ENCODE data around the gene LY6G5C. TPM values are rescaled to one million over a fixed set of nuclear protein-coding genes. Genes with fewer than 3 reads are reported as not detected.

The LY6G5C gene
- total RNA-seq, 2 donors from 2014 or later = not detected

- no peaks in the 10 kb centered on the region for H3K27me3 ChIP-seq (replicated peaks; ENCODE audit: insufficient read depth)
- H3K36me3 ChIP-seq = peaks cover 91% of the 10 kb centered on the region
- TF ChIP-seq, protein P1, sequence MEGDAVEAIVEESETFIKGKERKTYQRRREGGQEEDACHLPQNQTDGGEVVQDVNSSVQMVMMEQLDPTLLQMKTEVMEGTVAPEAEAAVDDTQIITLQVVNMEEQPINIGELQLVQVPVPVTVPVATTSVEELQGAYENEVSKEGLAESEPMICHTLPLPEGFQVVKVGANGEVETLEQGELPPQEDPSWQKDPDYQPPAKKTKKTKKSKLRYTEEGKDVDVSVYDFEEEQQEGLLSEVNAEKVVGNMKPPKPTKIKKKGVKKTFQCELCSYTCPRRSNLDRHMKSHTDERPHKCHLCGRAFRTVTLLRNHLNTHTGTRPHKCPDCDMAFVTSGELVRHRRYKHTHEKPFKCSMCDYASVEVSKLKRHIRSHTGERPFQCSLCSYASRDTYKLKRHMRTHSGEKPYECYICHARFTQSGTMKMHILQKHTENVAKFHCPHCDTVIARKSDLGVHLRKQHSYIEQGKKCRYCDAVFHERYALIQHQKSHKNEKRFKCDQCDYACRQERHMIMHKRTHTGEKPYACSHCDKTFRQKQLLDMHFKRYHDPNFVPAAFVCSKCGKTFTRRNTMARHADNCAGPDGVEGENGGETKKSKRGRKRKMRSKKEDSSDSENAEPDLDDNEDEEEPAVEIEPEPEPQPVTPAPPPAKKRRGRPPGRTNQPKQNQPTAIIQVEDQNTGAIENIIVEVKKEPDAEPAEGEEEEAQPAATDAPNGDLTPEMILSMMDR (IDR thresholded peaks at IDR 0.05) = no peak
Measured at GRCh38 chr6:31627690-31628287, 53.1 kb downstream of the LY6G5C start.

GRCh38 chr6:31626952-31627351, 53.9 kb downstream of the LY6G5C start:
- TF ChIP-seq, protein P1 (IDR thresholded peaks at IDR 0.05) = no peak
- Histone ChIP-seq H3K27me3 (replicated peaks; ENCODE audit: insufficient read depth) (no peaks in the 10 kb centered on the region), H3K9me3 (no peaks in the 10 kb centered on the region), H3K4me1 (ENCODE audit: control insufficient read depth in 1 of 2, low read depth in 2 of 2) (peaks cover 2 to 10% of the 10 kb centered on the region in 2 donors), H3K27ac (no peak overlapping the region), H3K36me3 (peaks cover 84% of the 10 kb centered on the region), H3K4me3 (no peak overlapping the region)
- no peak for ATAC-seq (ENCODE audit: insufficient number of reproducible peaks, low FRiP score, low read depth)
- no peak for DNase-seq (ENCODE audit: low spot score)

More at GRCh38 chr6:31627690-31628287, 53.1 kb downstream of the LY6G5C start:
- H3K4me1 ChIP-seq (ENCODE audit: control insufficient read depth in 1 of 2, low read depth in 2 of 2) = peaks cover 0 to 2% of the 10 kb centered on the region in 2 donors
- no peak overlapping the region for H3K27ac ChIP-seq
- H3K9me3 ChIP-seq = no peaks in the 10 kb centered on the region
- DNase-seq (ENCODE audit: low spot score) = no peak
- H3K4me3 ChIP-seq = no peak overlapping the region
- ATAC-seq (ENCODE audit: insufficient number of reproducible peaks, low FRiP score, low read depth) = no peak

Other genes starting within 250 kb of the LY6G5C start
- 1 to 10 TPM; 4.1 to 6.6 TPM for gene MICB, start 182.9 kb downstream of the LY6G5C start, total RNA-seq
- gene MCCD1, start 152.1 kb downstream of the LY6G5C start, total RNA-seq = not detected
- gene DDX39B, start 139.1 kb downstream of the LY6G5C start, total RNA-seq = 100 to 1,000 TPM; 198 to 217 TPM
- gene ATP6V1G2, start 134.5 kb downstream of the LY6G5C start, total RNA-seq = under 1 TPM; 0.78 to 0.95 TPM
- gene NFKBIL1, start 133.5 kb downstream of the LY6G5C start, total RNA-seq = 10 to 100 TPM; 23.8 to 24.2 TPM
- not detected for gene LTA, start 108.8 kb downstream of the LY6G5C start, total RNA-seq
- 1 to 10 TPM in 1 of 2 donors, under 1 TPM in 1; 0.71 to 3.2 TPM for gene TNF, start 105.5 kb downstream of the LY6G5C start, total RNA-seq
- gene LTB, start 98.6 kb downstream of the LY6G5C start, total RNA-seq = not detected
- 10 to 100 TPM in 1 of 2 donors, 1 to 10 TPM in 1; 4.9 to 37.9 TPM for gene LST1, start 94.8 kb downstream of the LY6G5C start, total RNA-seq
- gene NCR3, start 88.1 kb downstream of the LY6G5C start, total RNA-seq = not detected
- 10 to 100 TPM; 21.5 to 39.6 TPM for gene AIF1, start 65.8 kb downstream of the LY6G5C start, total RNA-seq
- 100 to 1,000 TPM in 1 of 2 donors, 10 to 100 TPM in 1; 94.2 to 130 TPM for gene PRRC2A, start 60.4 kb downstream of the LY6G5C start, total RNA-seq
- gene BAG6, start 28.4 kb downstream of the LY6G5C start, total RNA-seq = 100 to 1,000 TPM; 154 to 182 TPM
- gene APOM, start 25.2 kb downstream of the LY6G5C start, total RNA-seq = 1 to 10 TPM in 1 of 2 donors, not detected in 1; 2.2 TPM
- 10 to 100 TPM; 23.7 to 40.1 TPM for gene C6orf47, start 20.3 kb downstream of the LY6G5C start, total RNA-seq
- gene GPANK1, start 16.1 kb downstream of the LY6G5C start, total RNA-seq = 10 to 100 TPM; 15.0 to 19.2 TPM
- 100 to 1,000 TPM; 175 to 202 TPM for gene CSNK2B, start 15.0 kb downstream of the LY6G5C start, total RNA-seq
- gene LY6G5B, start 11.1 kb downstream of the LY6G5C start, total RNA-seq = 10 to 100 TPM in 1 of 2 donors, 1 to 10 TPM in 1; 9.6 to 24.3 TPM
- gene ABHD16A, start 22.3 kb upstream of the LY6G5C start, total RNA-seq = 10 to 100 TPM; 49.3 to 52.8 TPM
- not detected for gene LY6G6F, start 25.8 kb upstream of the LY6G5C start, total RNA-seq
- not detected for gene LY6G6D, start 34.3 kb upstream of the LY6G5C start, total RNA-seq
- not detected for gene LY6G6C, start 40.7 kb upstream of the LY6G5C start, total RNA-seq
- gene MPIG6B, start 42.3 kb upstream of the LY6G5C start, total RNA-seq = not detected
- gene DDAH2, start 48.2 kb upstream of the LY6G5C start, total RNA-seq = 100 to 1,000 TPM; 136 TPM
- 100 to 1,000 TPM; 222 to 251 TPM for gene CLIC1, start 55.5 kb upstream of the LY6G5C start, total RNA-seq
- 10 to 100 TPM in 1 of 2 donors, 1 to 10 TPM in 1; 5.7 to 10.5 TPM for gene MSH5, start 58.9 kb upstream of the LY6G5C start, total RNA-seq
- 10 to 100 TPM in 1 of 2 donors, not detected in 1; 13.3 TPM for gene SAPCD1, start 81.6 kb upstream of the LY6G5C start, total RNA-seq
- under 1 TPM; 0.68 to 0.78 TPM for gene VWA7, start 96.3 kb upstream of the LY6G5C start, total RNA-seq
- 10 to 100 TPM; 24.8 to 46.8 TPM for gene VARS1, start 114.7 kb upstream of the LY6G5C start, total RNA-seq
- gene LSM2, start 125.9 kb upstream of the LY6G5C start, total RNA-seq = 10 to 100 TPM; 21.2 to 40.1 TPM
- 1 to 10 TPM; 1.1 to 1.2 TPM for gene HSPA1L, start 134.2 kb upstream of the LY6G5C start, total RNA-seq
- gene HSPA1A, start 134.5 kb upstream of the LY6G5C start, total RNA-seq = 100 to 1,000 TPM; 240 to 354 TPM
- gene HSPA1B, start 146.7 kb upstream of the LY6G5C start, total RNA-seq = 100 to 1,000 TPM; 178 to 262 TPM
- gene NEU1, start 181.8 kb upstream of the LY6G5C start, total RNA-seq = 10 to 100 TPM; 26.0 to 35.2 TPM
- gene SLC44A4, start 197.9 kb upstream of the LY6G5C start, total RNA-seq = 1 to 10 TPM in 1 of 2 donors, not detected in 1; 5.8 TPM
- gene EHMT2, start 216.6 kb upstream of the LY6G5C start, total RNA-seq = 10 to 100 TPM; 19.5 to 33.2 TPM
- 1 to 10 TPM in 1 of 2 donors, not detected in 1; 1.6 TPM for gene ZBTB12, start 221.0 kb upstream of the LY6G5C start, total RNA-seq
- 10 to 100 TPM; 13.8 to 40.2 TPM for gene C2, start 246.7 kb upstream of the LY6G5C start, total RNA-seq

Data from thoracic aorta (tissue), 2 donors.